Effector memory CD4-positive, alpha-beta T cell (primary cell): Measurements from ENCODE around the gene SLC6A8.
"Not testable (repeated sequence)": the region's sequence is repeated elsewhere in the genome, so short reads cannot be mapped to it uniquely, and the experiment has no call there.

Experiments used
- DNase-seq, 3 donors: peaks; one replicate each; pipeline ENCODE4 v3.0.0-alpha.2; 2020
- H3K27ac ChIP-seq: 2 replicates; pipeline ENCODE4 v1.7.0; 2013; ENCODE audit warnings: mild to moderate bottlenecking, low read length, moderate library complexity; ENCODE audit not compliant: insufficient read depth, poor library complexity, severe bottlenecking
- H3K27me3 ChIP-seq: replicated peaks from 2 replicates; pipeline ENCODE4 v1.7.0; 2013; ENCODE audit warnings: mild to moderate bottlenecking, low read length; ENCODE audit not compliant: insufficient read depth, control insufficient read depth, poor library complexity, severe bottlenecking
- H3K36me3 ChIP-seq: 2 replicates; pipeline ENCODE4 v1.7.0; 2013; ENCODE audit warnings: mild to moderate bottlenecking, low read length, moderate library complexity; ENCODE audit not compliant: control insufficient read depth, insufficient read depth
- H3K4me1 ChIP-seq: 2 replicates; pipeline ENCODE4 v1.7.0; 2013; ENCODE audit warnings: low read length, mild to moderate bottlenecking; ENCODE audit not compliant: control insufficient read depth, insufficient read depth, poor library complexity, severe bottlenecking
- H3K4me3 ChIP-seq: 2 replicates; pipeline ENCODE4 v1.7.0; 2013; ENCODE audit warnings: low read length, low read depth, mild to moderate bottlenecking; ENCODE audit not compliant: insufficient read depth, poor library complexity, severe bottlenecking
- H3K9me3 ChIP-seq: 2 replicates; pipeline ENCODE4 v1.7.0; 2013; ENCODE audit warnings: mild to moderate bottlenecking, low read length, moderate library complexity; ENCODE audit not compliant: control insufficient read depth

SLC6A8 gene

GRCh38 chrX:153694687-153695270 is 7.1 kb downstream of the SLC6A8 start:
- no peaks in the 10 kb centered on the region for H3K27me3 ChIP-seq
- DNase-seq, result no peak
- no peaks in the 10 kb centered on the region for H3K36me3 ChIP-seq
- H3K4me3 ChIP-seq, result no peak overlapping the region
- H3K9me3 ChIP-seq, result no peaks in the 10 kb centered on the region
- H3K27ac ChIP-seq, result no peak overlapping the region
- no peaks in the 10 kb centered on the region for H3K4me1 ChIP-seq

- no peak overlapping the region for H3K27ac ChIP-seq
- no peaks in the 10 kb centered on the region for H3K27me3 ChIP-seq
- no peaks in the 10 kb centered on the region for H3K9me3 ChIP-seq
- H3K36me3 ChIP-seq, result no peaks in the 10 kb centered on the region
- no peak overlapping the region for H3K4me3 ChIP-seq
- no peaks in the 10 kb centered on the region for H3K4me1 ChIP-seq
- no peak for DNase-seq
Measured at GRCh38 chrX:153696100-153696499, 8.4 kb downstream of the SLC6A8 start.

GRCh38 chrX:153696538-153696937 is 8.8 kb downstream of the SLC6A8 start:
- H3K4me3 ChIP-seq, H3K27ac ChIP-seq, H3K4me1 ChIP-seq, H3K27me3 ChIP-seq, H3K9me3 ChIP-seq, DNase-seq, H3K36me3 ChIP-seq: not testable (repeated sequence)

GRCh38 chrX:153696986-153697722 is 9.4 kb downstream of the SLC6A8 start:
- H3K36me3 ChIP-seq, H3K27ac ChIP-seq, H3K4me1 ChIP-seq, H3K4me3 ChIP-seq, H3K27me3 ChIP-seq, H3K9me3 ChIP-seq, DNase-seq: not testable (repeated sequence)

- no peaks in the 10 kb centered on the region for H3K4me1 ChIP-seq
- H3K4me3 ChIP-seq, result no peak overlapping the region
- no peaks in the 10 kb centered on the region for H3K9me3 ChIP-seq
- DNase-seq, result no peak
- peaks cover 13% of the 10 kb centered on the region for H3K36me3 ChIP-seq
- H3K27me3 ChIP-seq, result no peaks in the 10 kb centered on the region
- H3K27ac ChIP-seq, result no peak overlapping the region
Measured at GRCh38 chrX:153697924-153698865, 10.5 kb downstream of the SLC6A8 start.

- peaks cover 24% of the 10 kb centered on the region for H3K36me3 ChIP-seq
- H3K27ac ChIP-seq, DNase-seq, H3K27me3 ChIP-seq, H3K9me3 ChIP-seq, H3K4me3 ChIP-seq, H3K4me1 ChIP-seq: not testable (repeated sequence)
Measured at GRCh38 chrX:153699210-153699783, 11.6 kb downstream of the SLC6A8 start.

GRCh38 chrX:153699784-153700371 is 12.2 kb downstream of the SLC6A8 start:
- not testable (repeated sequence) for H3K4me1 ChIP-seq, H3K27me3 ChIP-seq, H3K4me3 ChIP-seq, H3K27ac ChIP-seq, H3K9me3 ChIP-seq, DNase-seq
- H3K36me3 ChIP-seq, result peaks cover 24% of the 10 kb centered on the region

GRCh38 chrX:153700376-153700945 is 12.7 kb downstream of the SLC6A8 start:
- Histone ChIP-seq H3K4me1 (no peaks in the 10 kb centered on the region), H3K27ac (no peak overlapping the region), H3K4me3 (no peak overlapping the region), H3K27me3 (no peaks in the 10 kb centered on the region), H3K36me3 (peaks cover 24% of the 10 kb centered on the region), H3K9me3 (no peaks in the 10 kb centered on the region)
- DNase-seq, result no peak

GRCh38 chrX:153700967-153701366 is 13.2 kb downstream of the SLC6A8 start:
- peaks cover 24% of the 10 kb centered on the region for H3K36me3 ChIP-seq
- H3K9me3 ChIP-seq, result no peaks in the 10 kb centered on the region

More at GRCh38 chrX:153700967-153701366, 13.2 kb downstream of the SLC6A8 start:
- no peak for DNase-seq
- no peak overlapping the region for H3K27ac ChIP-seq
- no peak overlapping the region for H3K4me3 ChIP-seq
- no peaks in the 10 kb centered on the region for H3K4me1 ChIP-seq
- no peaks in the 10 kb centered on the region for H3K27me3 ChIP-seq
